Omental fat pad (tissue), 4 donors: ENCODE results near the gene HYKK. TPM values are rescaled to one million over a fixed set of nuclear protein-coding genes. Genes with fewer than 3 reads are reported as not detected.
"Not testable (repeated sequence)": the region's sequence is repeated elsewhere in the genome, so short reads cannot be mapped to it uniquely, and the experiment has no call there.

Experiments used
- ATAC-seq: fragments of 150-250 bp; one replicate; pipeline ENCODE4 v1.9.1; 2016; ENCODE audit warnings: mild to moderate bottlenecking, moderate library complexity; ENCODE audit not compliant: low FRiP score
- DNase-seq: peaks from one replicate; pipeline ENCODE4 v3.0.0-alpha.2; 2019; ENCODE audit warnings: low spot score
- total RNA-seq, 4 donors: library from RNA; depleted of rRNA; stranded (reverse); fragments of >200 nt; gene quantifications; one replicate each; pipeline ENCODE4 v1.1.0, GENCODE V29; 2016
- TF ChIP-seq, protein P1 (sequence below), 3 donors: fragments of 450-650 bp; IDR thresholded peaks; one replicate each; pipeline ENCODE4 v1.5.1; 2016 to 2017; ENCODE audit warnings: antibody characterized with exemption in 3 of 3, mild to moderate bottlenecking in 3 of 3, moderate library complexity in 2 of 3

The HYKK gene
- total RNA-seq, 4 donors from 2014 or later: 3.8 to 8.0 (median 4.8) TPM

DNA sequence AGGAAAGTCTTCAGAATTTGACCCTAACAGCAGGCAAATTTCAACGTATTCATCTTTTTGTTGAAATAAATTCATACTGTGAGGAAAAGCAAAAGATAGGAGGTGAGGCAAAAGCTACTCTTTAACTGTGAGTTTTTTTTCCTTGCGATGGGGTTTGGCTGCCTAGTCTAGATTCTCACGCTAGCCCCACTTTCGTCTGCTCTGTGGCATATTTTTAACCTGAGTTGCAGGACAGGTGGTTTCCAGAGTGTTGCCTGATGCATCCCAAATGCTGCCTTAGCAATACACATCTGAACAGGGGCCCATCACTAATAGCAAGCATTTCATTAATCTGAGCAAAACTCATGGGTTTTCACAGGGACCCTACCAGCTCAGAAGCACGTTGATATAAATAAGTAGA, 44.5 kb downstream of the HYKK start:
- DNase-seq (no peak), ATAC-seq (no peak)
- TF ChIP-seq, protein P1, sequence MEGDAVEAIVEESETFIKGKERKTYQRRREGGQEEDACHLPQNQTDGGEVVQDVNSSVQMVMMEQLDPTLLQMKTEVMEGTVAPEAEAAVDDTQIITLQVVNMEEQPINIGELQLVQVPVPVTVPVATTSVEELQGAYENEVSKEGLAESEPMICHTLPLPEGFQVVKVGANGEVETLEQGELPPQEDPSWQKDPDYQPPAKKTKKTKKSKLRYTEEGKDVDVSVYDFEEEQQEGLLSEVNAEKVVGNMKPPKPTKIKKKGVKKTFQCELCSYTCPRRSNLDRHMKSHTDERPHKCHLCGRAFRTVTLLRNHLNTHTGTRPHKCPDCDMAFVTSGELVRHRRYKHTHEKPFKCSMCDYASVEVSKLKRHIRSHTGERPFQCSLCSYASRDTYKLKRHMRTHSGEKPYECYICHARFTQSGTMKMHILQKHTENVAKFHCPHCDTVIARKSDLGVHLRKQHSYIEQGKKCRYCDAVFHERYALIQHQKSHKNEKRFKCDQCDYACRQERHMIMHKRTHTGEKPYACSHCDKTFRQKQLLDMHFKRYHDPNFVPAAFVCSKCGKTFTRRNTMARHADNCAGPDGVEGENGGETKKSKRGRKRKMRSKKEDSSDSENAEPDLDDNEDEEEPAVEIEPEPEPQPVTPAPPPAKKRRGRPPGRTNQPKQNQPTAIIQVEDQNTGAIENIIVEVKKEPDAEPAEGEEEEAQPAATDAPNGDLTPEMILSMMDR (IDR thresholded peaks at IDR 0.05): no peak

DNA sequence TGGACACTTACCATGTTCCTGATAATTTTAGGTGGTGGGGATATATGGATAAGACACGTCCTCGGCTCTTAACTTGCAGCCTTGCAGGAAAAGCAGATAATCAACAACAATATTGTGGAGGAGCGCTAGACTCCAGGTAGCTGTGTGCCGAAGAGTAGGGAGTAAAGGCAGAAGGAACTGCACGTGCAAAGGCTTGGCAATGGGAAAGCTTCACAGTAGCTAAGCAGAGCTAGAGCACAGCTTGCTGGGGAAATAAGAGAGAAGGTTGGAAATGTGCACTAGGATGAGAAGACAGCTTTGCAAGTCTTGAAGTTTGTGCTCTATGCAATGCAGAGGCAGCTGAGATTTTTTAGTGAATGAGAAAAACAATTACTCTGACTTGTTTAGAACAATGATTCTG, 45.2 kb downstream of the HYKK start:
- TF ChIP-seq, protein P1 (IDR thresholded peaks at IDR 0.05): no peak
- DNase-seq (no peak), ATAC-seq (no peak)

DNA sequence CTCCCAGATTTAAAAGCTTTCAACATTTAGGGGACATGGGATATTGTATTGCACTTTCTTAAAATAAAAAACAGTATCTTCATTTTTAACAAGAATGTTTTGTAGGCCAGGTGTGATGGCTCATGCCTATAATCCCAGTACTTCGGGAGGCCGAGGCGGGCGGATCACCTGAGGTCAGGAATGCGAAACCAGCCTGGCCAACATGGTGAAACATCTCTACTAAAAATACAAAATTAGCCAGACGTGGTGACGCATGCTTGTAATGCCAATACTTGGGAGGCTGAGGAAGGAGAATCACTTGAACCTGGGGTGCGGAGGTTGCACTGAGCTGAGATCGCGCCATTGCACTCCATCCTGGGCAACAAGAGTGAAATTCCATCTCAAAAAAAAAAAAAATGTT, 52.8 kb downstream of the HYKK start:
- not testable (repeated sequence) for ATAC-seq, DNase-seq

DNA sequence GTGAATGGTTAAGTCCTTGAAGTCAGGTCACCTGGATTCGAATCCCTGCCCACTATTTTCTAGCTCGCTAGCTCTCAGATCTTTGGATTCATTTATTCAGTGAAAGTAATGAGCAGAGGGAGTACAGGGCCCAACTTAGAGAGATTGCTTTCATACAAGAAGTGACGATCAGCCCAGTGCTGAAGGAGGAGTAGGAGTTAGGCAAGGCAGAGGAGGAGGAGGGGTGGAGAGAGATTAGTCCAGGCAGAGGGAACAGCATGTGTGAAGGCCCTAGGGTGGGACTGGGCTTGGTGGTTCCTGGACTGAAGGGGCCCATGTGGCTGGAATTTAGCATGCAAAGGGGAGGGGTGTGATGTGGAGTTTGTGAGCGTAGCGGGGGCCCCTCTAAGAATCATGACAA, 54.1 kb downstream of the HYKK start:
- TF ChIP-seq, protein P1 (IDR thresholded peaks at IDR 0.05): no peak
- ATAC-seq (no peak), DNase-seq (no peak)

DNA sequence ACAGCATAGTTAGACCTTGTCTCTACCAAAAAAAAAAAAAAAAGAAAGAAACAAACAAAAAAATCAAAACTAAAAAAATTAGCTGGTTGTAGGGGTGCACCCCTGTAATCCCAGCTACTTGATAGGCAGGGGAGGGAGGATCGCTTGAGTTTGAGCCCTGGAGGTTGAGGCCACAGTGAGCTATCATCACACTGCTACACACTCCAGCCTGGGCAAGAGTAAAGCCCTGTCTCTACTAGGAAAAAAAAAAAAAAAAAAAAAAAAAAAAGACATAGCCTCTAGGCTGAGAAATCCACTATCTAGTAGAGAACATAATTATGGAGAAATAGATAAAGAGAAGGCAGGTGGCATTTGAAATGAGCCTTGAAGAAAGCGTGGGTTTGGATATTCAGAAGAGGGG, 55.7 kb downstream of the HYKK start:
- no peak for DNase-seq
- no peak for ATAC-seq
- TF ChIP-seq, protein P1 (IDR thresholded peaks at IDR 0.05): no peak

DNA sequence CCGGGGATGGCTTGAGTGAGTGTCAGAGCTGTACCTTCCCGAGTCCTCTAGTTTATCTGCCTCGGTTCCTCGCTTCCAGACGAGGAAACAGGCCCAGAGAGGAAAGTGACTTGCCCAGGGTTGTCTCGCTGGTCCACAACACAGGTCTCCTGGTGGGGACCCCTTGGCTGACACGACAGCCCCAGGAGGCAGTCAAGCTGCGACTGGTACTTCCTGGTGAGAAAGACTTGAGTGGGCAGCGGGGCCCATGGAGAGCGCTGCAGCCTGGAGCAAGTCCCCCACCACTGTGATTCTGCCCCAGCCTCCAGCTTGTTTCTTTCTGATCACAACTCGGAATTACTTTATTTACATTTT, 57.3 kb downstream of the HYKK start:
- TF ChIP-seq, protein P1 (IDR thresholded peaks at IDR 0.05): no peak
- ATAC-seq: no peak
- no peak for DNase-seq

DNA sequence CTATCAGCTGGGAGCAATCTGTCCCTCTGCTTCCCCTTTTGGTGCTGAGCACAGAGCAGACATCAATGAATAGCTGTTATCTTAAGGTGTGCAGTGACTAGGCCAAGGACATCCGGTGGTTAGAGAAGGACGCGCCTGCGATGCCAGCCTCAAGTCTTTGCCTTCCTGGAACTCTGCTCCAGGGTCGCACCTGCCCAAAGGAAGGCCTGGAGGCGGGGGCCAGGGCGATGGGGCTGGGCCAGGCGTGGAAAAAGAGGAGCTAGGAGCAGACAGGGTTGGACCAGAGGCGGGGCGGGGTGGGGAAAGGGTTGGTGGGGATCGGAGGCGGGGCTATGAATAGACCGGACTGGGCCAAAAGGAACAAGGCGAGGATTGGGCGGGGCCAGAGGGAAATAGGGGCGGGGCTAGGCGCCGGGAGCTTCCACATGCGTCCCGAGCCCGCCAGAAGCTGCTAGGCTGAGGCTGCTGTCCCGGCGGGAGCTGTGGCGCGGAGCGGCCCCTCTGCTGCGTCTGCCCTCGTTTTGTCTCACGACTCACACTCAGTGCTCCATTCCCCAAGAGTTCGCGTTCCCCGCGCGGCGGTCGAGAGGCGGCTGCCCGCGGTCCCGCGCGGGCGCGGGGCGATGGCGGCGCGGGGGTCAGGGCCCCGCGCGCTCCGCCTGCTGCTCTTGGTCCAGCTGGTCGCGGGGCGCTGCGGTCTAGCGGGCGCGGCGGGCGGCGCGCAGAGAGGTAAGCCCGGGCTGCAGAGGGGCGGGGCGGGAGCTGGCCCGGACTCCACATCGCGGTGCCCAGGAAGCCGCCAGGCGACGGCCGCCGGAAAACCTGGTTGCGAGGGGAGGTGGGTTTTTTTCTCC, 57.9 kb downstream of the HYKK start, which contains the start of gene CHRNA5:
Gene CHRNA5, plus strand, starts transcription at position 424 of the 854 bp plus-strand sequence. Its CDS starts 200 bp downstream, at position 624.
- DNase-seq (peak; percentile 87), ATAC-seq (peak; percentile 99)
- TF ChIP-seq, protein P1 (IDR thresholded peaks at IDR 0.05): no peak
